Measurements from ENCODE around the gene GRM7. TPM values are rescaled to one million over a fixed set of nuclear protein-coding genes. Genes with fewer than 3 reads are reported as not detected.

The GRM7 gene
- total RNA-seq, 1 donor from 2014 or later: 0.06 TPM

- no peak for DNase-seq (ENCODE audit: extremely low read depth, low read depth, low spot score)
Measured at GRCh38 chr3:6965881-6966280, 105.0 kb downstream of the GRM7 start.

GRCh38 chr3:6971933-6972332 is 111.0 kb downstream of the GRM7 start:
- DNase-seq (ENCODE audit: extremely low read depth, low read depth, low spot score): no peak

DNA sequence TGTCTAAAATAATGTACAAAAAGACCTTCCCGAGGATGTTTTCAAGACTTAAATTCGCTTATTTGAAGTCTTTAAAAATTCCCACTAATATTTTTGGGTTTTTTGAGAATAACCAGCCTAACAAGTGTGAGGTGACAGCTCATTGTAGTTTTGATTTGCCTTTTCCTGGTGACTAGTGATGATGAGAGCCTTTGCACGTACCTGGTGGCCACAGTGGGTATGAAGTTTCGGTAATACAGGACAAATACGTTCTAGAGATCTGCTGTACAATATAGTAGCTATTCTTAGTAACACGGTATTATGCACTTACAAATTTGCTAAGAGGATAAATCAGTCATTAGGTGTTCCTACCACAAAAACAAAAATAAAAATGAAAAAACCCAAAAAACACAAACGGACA is 124.9 kb downstream of the GRM7 start:
- DNase-seq (ENCODE audit: extremely low read depth, low read depth, low spot score): no peak

GRCh38 chr3:6989608-6990291 is 128.8 kb downstream of the GRM7 start:
- no peak for DNase-seq (ENCODE audit: extremely low read depth, low read depth, low spot score)

DNA sequence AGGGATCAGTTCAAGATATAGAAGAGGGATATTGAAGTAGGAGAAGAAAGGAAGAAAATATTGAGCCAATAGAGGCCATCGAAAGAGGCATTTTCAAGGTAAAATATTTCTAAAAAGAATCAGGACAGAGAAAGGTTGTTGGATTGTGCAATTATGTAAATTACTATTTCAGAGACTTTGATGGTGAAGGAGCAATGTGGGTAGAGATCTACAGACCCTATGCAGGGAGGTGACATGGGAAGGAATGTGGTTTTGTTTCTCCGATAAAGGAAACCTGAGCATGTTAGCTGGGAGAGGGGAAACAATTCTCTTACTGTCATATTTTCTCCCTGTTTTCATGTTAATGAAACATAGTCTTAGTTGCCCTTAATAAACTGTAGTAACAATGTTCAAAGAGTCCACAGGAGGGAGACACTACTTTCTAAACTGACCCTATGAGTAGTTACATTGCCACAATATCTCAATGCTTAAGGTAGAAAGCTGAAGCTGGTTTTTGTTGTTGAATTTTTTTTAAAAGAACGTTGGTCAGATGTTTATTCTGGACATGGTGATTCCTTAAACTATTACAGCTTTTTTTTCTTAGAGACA is 133.3 kb downstream of the GRM7 start:
- DNase-seq (ENCODE audit: extremely low read depth, low read depth, low spot score): peak; percentile 1

- DNase-seq (ENCODE audit: extremely low read depth, low read depth, low spot score): no peak
Measured at GRCh38 chr3:7000501-7000900, 139.6 kb downstream of the GRM7 start.

DNA sequence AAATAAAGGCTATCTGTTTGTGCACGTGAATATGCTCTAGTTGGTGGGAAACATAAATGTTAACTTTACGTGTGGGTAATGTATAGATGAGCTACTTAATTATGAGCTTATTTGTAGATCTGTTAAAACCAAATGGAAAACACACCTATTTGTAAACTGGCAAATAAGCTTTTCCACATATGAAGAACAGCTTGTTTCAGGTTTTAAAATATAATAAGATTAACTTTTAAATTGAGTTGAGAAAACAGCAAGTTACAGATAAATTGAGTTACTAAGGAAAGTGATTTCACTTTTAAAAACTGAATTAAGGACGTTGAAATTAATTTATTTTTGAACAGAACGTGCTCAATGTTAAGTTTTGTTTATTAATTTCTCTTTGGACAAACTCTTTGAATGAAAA is 140.5 kb downstream of the GRM7 start:
- no peak for DNase-seq (ENCODE audit: extremely low read depth, low read depth, low spot score)

GRCh38 chr3:7015683-7016440 is 154.9 kb downstream of the GRM7 start:
- no peak for DNase-seq (ENCODE audit: extremely low read depth, low read depth, low spot score)

DNA sequence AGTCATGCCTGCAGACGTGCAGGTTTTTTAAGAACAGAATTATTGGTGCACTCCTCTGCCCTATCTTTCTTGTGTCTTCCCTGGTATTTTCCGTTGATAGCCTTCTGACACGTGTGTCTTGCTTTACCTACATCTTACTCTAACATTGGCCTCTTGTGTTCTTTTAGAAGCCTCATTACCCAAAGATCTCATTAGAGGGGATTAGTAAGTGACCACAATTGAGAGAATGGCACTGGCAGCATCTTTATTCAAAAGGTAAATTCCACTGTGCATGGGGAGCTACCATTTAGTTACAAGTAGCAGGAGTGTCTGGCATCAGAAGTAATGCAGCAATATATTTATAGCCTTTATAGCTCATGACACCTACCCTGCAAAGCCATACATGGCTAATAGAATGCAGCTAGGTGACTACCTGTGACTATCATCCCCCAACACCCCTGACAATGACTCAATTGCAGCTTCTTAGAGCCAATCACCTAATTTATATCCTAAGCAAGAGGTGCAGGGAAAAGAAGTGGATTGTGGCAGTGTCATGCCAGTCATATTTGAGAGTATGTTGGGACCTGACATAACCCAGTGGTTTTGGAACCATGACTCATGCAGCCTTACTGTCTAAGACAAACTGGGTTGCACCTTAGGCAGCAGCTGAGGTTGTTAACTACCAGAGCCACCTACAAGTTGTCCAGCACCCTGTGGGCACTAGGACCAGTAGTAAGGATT is 164.8 kb downstream of the GRM7 start:
- no peak for DNase-seq (ENCODE audit: extremely low read depth, low read depth, low spot score)

- DNase-seq (ENCODE audit: extremely low read depth, low read depth, low spot score): no peak
Measured at GRCh38 chr3:7029562-7029961, 168.6 kb downstream of the GRM7 start.

GRCh38 chr3:7038394-7038793 is 177.5 kb downstream of the GRM7 start:
- DNase-seq (ENCODE audit: extremely low read depth, low read depth, low spot score): no peak

GRCh38 chr3:7062714-7063113 is 201.8 kb downstream of the GRM7 start:
- no peak for DNase-seq (ENCODE audit: extremely low read depth, low read depth, low spot score)

- no peak for DNase-seq (ENCODE audit: extremely low read depth, low read depth, low spot score)
Measured at GRCh38 chr3:7070461-7070860, 209.5 kb downstream of the GRM7 start.

- no peak for DNase-seq (ENCODE audit: extremely low read depth, low read depth, low spot score)
Measured at GRCh38 chr3:7074217-7074616, 213.3 kb downstream of the GRM7 start.

GRCh38 chr3:7075117-7075516 is 214.2 kb downstream of the GRM7 start:
- DNase-seq (ENCODE audit: extremely low read depth, low read depth, low spot score): no peak

GRCh38 chr3:7075901-7076300 is 215.0 kb downstream of the GRM7 start:
- DNase-seq (ENCODE audit: extremely low read depth, low read depth, low spot score): no peak

DNA sequence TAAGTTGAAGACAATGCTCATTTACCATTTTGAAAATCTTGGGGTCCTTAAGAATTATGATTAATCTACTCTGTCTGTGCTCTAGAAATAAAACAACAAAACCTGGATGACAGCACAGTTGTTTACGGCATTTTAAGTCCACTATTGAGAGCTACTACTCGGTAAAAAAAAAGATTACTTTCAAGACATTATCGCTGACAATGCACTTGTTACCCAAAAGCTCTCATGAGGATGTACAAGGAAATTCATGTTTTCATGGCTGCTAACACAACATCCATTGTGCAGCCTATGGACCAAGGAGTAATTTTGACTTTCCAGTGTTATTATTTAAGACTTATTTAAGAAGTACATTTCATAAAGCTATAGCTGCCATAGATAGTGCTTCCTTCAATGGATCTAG is 221.3 kb downstream of the GRM7 start:
- no peak for DNase-seq (ENCODE audit: extremely low read depth, low read depth, low spot score)

GRCh38 chr3:7086417-7086816 is 225.5 kb downstream of the GRM7 start:
- DNase-seq (ENCODE audit: extremely low read depth, low read depth, low spot score): no peak

- DNase-seq (ENCODE audit: extremely low read depth, low read depth, low spot score): no peak
Measured at GRCh38 chr3:7095116-7095515, 234.2 kb downstream of the GRM7 start.

GRCh38 chr3:7100136-7100535 is 239.2 kb downstream of the GRM7 start:
- no peak for DNase-seq (ENCODE audit: extremely low read depth, low read depth, low spot score)

GRCh38 chr3:7106635-7107034 is 245.7 kb downstream of the GRM7 start:
- DNase-seq (ENCODE audit: extremely low read depth, low read depth, low spot score): no peak

Measured in glomerular endothelial cell (primary cell).